Testis (tissue), 2 donors: ENCODE data around the gene CHCHD6.

Source experiments
- POLR2A ChIP-seq: fragments of 450-650 bp; IDR thresholded peaks from one replicate; pipeline ENCODE4 v1.6.1; 2017; ENCODE audit warnings: antibody characterized with exemption, mild to moderate bottlenecking, moderate library complexity
- TF ChIP-seq, protein P1 (sequence below), 3 experiments: fragments of 450-650 bp in 2 of 3; fragments of 200-600 bp in 1 of 3; sonication (generic) in 1 of 3; IDR thresholded peaks; one replicate each; pipeline ENCODE4 v1.5.1; 2016 to 2019; ENCODE audit warnings: antibody characterized with exemption in 3 of 3, mild to moderate bottlenecking in 2 of 3, moderate library complexity in 1 of 3

DNA sequence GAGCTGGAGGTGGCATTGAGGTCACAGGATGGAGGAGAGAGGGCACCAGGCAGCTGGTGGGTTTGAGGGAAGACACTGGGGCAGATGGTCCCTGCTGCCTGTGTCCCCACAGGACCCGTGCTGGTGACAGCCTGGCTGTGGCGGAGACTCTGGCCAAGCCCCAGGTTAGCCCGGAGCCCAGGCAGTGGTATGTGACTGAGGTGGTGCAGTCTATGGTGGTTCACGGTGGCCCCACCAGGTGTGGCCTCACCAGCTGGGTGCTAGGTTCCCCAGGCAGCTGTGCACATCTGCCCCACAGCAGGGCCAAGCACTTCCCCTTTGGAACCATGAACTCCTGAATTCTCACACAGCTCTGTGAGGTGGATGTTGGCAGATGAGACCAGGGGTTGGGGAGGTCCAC lies 294.3 kb downstream of the CHCHD6 start:
- TF ChIP-seq, protein P1, sequence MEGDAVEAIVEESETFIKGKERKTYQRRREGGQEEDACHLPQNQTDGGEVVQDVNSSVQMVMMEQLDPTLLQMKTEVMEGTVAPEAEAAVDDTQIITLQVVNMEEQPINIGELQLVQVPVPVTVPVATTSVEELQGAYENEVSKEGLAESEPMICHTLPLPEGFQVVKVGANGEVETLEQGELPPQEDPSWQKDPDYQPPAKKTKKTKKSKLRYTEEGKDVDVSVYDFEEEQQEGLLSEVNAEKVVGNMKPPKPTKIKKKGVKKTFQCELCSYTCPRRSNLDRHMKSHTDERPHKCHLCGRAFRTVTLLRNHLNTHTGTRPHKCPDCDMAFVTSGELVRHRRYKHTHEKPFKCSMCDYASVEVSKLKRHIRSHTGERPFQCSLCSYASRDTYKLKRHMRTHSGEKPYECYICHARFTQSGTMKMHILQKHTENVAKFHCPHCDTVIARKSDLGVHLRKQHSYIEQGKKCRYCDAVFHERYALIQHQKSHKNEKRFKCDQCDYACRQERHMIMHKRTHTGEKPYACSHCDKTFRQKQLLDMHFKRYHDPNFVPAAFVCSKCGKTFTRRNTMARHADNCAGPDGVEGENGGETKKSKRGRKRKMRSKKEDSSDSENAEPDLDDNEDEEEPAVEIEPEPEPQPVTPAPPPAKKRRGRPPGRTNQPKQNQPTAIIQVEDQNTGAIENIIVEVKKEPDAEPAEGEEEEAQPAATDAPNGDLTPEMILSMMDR (IDR thresholded peaks at IDR 0.05), result no peak
- TF ChIP-seq POLR2A, result no peak
